Measurements from ENCODE around the gene CNOT3. TPM values are rescaled to one million over a fixed set of nuclear protein-coding genes. Genes with fewer than 3 reads are reported as not detected.

The CNOT3 gene
- total and polyA plus RNA-seq, 9 of the 15 experiments (the other 6 are each of a cell fraction or from before 2014, with no cell fraction given) = 0.27 to 60.4 (median 9.9) TPM

- Histone ChIP-seq H3K36me3 (ENCODE audit: control insufficient read depth, insufficient read depth, low read length) (peaks cover 91% of the 10 kb centered on the region), H3K9me1 (ENCODE audit: control insufficient read depth, insufficient read depth, low read length) (no peaks in the 10 kb centered on the region), H3K4me1 (replicated peaks in 1 of 2; ENCODE audit: control insufficient read depth in 2 of 2, insufficient read depth in 2 of 2, low read length in 2 of 2) (peaks cover 7 to 8% of the 10 kb centered on the region in 2 experiments; a peak in 4 of 5 replicates), H2AFZ (ENCODE audit: low read depth, low read length) (no peak overlapping the region), H3K9me3 (replicated peaks; ENCODE audit: control insufficient read depth, insufficient read depth, low read depth, low read length) (no peaks in the 10 kb centered on the region), H3K4me2 (ENCODE audit: insufficient read depth, low read length) (no peak overlapping the region), H3K4me3 (no peak overlapping the region), H3K27ac (ENCODE audit: extremely low read depth, low read depth, low read length) (no peak overlapping the region), H3K79me2 (ENCODE audit: control insufficient read depth, insufficient read depth, low read length) (peaks cover 9% of the 10 kb centered on the region; the same call in 2 of the 3 replicates), H4K20me1 (replicated peaks; ENCODE audit: control insufficient read depth, insufficient read depth, low read length) (no peaks in the 10 kb centered on the region; the same call in 1 of the 2 replicates), H3K27me3 (ENCODE audit: control insufficient read depth in 2 of 2, insufficient read depth in 2 of 2, low read length in 2 of 2) (no peaks in the 10 kb centered on the region), H3K9ac (ENCODE audit: insufficient read depth in 1 of 2, low read depth in 2 of 2, low read length in 2 of 2) (peak overlapping the region in 1 of 2 experiments; percentile 31; a peak in 1 of 4 replicates)
- intact Hi-C loops (cut with micrococcal nuclease) (no loop called here), in situ Hi-C loops (cut with MboI) (no loop called here)
- CTCF ChIA-PET (ENCODE audit: low intra/inter-chr PET ratio) = interaction anchor here (0.6 kb wide), 1 partner anchor 24 kb away, joined by 3 read pairs; no protein-coding TSS in a partner anchor
- TF ChIP-seq RBFOX2 (IDR thresholded peaks at IDR 0.05; ENCODE audit: low read depth, low read length) (peak; percentile 51; the same call in 1 of the 2 replicates), CREBBP (IDR thresholded peaks at IDR 0.05; ENCODE audit: low read depth, low read length) (no peak), CCAR2 (IDR thresholded peaks at IDR 0.05; ENCODE audit: low read depth, low read length) (no peak), POLR2AphosphoS2 (IDR thresholded peaks at IDR 0.05; ENCODE audit: low read length) (peak; percentile 47; the same call in 1 of the 2 replicates), MYNN (IDR thresholded peaks at IDR 0.05) (peak; percentile 10; the same call in 1 of the 2 replicates), MYNN (CRISPR knock-in tag; IDR thresholded peaks at IDR 0.05) (no peak), POLR2G (IDR thresholded peaks at IDR 0.05; ENCODE audit: low read depth, low read length) (peak; percentile 60)
- ATAC-seq = peak; percentile 11; the same call in 1 of the 3 replicates
- no TSS peak for BruUV-seq (replicated peaks)
- POLR2A ChIA-PET = interaction anchor here (0.5 to 1.1 kb wide), 3 partner anchors 17 to 85 kb away, joined by 3 to 4 read pairs (median 3); partner anchors contain the start of genes PRPF31 and TFPT
- WGBS (ENCODE audit: insufficient coverage, low coverage, missing lambda C conversion rate) = 93% methylated on average over 9 of the region's 10 CpGs
- no peak for FAIRE-seq
- no peak for DNase-seq (ENCODE audit: extremely low read depth in 1 of 4, low spot score in 3 of 4)
Observed at GRCh38 chr19:54153731-54154326, 16.3 kb downstream of the CNOT3 start.

Data from K562 (cell line).